ENCODE measurements around the gene CDON.

DNA sequence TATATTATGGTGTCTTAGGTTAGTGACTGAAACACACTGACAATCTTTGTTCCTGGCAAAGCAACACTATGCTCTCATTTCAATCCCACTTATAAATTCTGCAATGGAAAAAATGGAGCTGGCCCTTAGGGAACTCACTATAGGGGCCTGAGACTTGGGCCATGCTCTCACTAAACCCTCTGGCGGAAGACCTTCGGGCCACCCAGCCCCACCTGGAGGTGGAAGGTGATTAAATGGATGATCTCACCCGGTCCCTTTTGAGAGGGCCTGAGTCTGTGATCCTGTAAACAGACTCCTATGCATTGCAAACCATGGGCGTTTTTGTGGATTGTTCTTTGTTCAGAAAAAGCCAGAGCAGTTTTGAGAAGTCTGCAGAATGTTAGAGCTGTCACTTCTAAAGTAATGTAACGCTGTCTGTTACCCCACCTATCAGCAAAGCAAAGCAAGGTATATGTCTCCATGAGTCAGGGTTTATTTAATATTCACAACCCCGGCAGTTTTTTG is 17.0 kb upstream of the CDON start:
- TF ChIP-seq, protein P1, sequence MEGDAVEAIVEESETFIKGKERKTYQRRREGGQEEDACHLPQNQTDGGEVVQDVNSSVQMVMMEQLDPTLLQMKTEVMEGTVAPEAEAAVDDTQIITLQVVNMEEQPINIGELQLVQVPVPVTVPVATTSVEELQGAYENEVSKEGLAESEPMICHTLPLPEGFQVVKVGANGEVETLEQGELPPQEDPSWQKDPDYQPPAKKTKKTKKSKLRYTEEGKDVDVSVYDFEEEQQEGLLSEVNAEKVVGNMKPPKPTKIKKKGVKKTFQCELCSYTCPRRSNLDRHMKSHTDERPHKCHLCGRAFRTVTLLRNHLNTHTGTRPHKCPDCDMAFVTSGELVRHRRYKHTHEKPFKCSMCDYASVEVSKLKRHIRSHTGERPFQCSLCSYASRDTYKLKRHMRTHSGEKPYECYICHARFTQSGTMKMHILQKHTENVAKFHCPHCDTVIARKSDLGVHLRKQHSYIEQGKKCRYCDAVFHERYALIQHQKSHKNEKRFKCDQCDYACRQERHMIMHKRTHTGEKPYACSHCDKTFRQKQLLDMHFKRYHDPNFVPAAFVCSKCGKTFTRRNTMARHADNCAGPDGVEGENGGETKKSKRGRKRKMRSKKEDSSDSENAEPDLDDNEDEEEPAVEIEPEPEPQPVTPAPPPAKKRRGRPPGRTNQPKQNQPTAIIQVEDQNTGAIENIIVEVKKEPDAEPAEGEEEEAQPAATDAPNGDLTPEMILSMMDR (conservative IDR thresholded peaks at IDR 0.05; ENCODE audit: low read length), result no peak
- TF ChIP-seq EZH2phosphoT487 (IDR thresholded peaks at IDR 0.05; ENCODE audit: borderline replicate concordance), result no peak
